HG03354 (cell line): ENCODE results near the gene GABRR1.
A peak's percentile ranks its signal among the peaks of the same experiment; 100 is the strongest.
"Not testable (repeated sequence)": the region's sequence is repeated elsewhere in the genome, so short reads cannot be mapped to it uniquely, and the experiment has no call there.

Source experiments
- ATAC-seq: cut with Tn5 transposase; IDR thresholded peaks from one replicate; pipeline ENCODE4 v1.9.1; 2021; ENCODE audit warnings: mild to moderate bottlenecking; ENCODE audit not compliant: unreplicated experiment, poor library complexity, severe bottlenecking

Gene GABRR1

DNA sequence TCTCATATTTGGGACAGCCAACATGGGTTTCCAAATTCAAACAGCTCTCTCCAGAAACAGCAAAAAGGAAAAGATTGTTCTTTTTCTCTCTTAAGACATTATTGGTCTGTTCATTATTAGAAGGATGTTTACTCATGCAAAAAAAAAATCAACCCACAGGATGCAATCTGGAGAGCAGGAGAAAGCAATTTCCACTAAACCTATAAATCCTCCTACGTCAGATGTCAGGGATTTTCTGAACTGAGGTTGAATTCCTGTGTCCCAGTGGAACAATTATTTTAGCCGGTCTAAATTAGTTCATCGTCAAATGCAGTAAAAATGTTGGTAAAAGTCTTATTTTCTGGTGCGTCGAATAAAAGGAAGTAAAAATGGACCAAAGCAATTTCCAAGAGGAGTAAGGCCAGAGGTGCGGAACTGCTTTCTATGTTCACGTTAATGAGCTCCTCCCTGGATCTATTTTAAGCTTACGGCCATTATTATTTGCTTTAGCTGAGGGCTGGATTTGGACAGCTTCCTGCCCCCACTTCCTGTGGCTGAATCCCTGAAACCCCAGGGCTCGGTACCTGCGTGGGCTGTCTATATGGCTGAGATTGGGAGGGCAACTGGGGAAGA, at the start of gene GABRR1:
Gene GABRR1 (minus strand): TSS at position 60 of the 612 bp plus-strand sequence. CDS start 36 bp downstream, at position 24.
- ATAC-seq = no peak

- ATAC-seq = no peak
Measured at GRCh38 chr6:89264296-89264695, 47.1 kb upstream of the GABRR1 start.

GRCh38 chr6:89260832-89261231, 43.7 kb upstream of the GABRR1 start:
- ATAC-seq = no peak

GRCh38 chr6:89260310-89260709, 43.2 kb upstream of the GABRR1 start:
- ATAC-seq = no peak

DNA sequence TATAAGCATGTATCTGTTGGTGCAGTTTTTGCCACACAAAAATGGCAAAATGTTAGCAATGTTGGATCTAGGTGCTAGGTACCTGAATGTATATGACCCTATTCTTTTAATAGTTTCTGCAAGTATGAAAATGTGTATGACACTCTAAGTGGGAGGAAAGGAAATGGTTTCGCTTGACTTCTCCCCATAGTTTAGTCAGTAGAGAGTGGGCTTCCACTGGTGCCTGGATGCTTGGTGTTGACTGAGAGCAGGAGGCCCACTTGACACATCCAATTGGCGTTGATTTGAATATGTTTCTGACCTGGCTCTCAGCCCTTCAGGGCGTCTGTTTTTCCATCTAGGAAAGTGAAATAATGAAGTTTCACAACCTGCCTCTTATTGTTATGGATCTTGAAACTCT, 41.8 kb upstream of the GABRR1 start:
- peak; percentile 50 for ATAC-seq

- no peak for ATAC-seq
Measured at GRCh38 chr6:89257781-89258180, 40.6 kb upstream of the GABRR1 start.

- no peak for ATAC-seq
Measured at GRCh38 chr6:89257346-89257745, 40.2 kb upstream of the GABRR1 start.

GRCh38 chr6:89255417-89255816, 38.3 kb upstream of the GABRR1 start:
- ATAC-seq = no peak

GRCh38 chr6:89254569-89254968, 37.4 kb upstream of the GABRR1 start:
- no peak for ATAC-seq

DNA sequence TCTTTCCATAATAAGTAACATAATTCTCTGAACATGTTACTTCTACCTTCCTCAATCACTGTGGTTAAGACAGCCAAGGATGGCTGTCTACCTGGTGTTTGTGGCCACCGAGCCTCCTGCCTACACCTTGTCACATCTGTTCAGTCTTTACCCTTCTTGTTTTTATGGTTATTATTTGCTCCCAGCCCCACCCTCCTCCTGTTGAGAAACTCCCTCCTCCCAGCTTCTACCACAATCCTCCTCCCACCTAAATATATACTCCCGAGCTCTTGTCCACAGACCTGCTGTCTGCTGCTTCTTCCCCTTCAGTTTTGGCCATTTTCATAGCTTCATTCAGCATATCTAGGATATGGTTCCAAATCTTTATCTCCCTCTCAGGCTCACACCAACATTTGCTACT, 35.7 kb upstream of the GABRR1 start:
- ATAC-seq = no peak

DNA sequence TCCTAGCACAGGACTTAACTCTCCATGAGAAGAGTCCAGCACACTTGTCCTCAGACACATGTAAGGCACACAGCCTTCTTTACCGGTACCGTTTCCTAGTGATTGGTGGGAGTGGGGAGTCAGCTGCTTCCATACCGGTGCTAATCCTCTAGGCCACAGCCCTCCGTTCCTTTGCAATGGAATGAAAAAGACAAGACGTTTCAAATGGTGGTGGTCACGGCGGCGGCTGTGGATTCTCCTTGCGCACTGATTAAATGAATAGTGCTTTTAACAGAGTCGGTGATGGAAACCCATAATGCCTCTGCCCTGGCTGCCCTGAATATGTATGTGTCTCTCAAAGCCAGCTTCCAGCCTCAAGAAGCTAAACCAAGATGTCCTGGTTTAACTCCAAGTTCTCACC, 34.8 kb upstream of the GABRR1 start:
- no peak for ATAC-seq

GRCh38 chr6:89251170-89251569, 34.0 kb upstream of the GABRR1 start:
- ATAC-seq = no peak

DNA sequence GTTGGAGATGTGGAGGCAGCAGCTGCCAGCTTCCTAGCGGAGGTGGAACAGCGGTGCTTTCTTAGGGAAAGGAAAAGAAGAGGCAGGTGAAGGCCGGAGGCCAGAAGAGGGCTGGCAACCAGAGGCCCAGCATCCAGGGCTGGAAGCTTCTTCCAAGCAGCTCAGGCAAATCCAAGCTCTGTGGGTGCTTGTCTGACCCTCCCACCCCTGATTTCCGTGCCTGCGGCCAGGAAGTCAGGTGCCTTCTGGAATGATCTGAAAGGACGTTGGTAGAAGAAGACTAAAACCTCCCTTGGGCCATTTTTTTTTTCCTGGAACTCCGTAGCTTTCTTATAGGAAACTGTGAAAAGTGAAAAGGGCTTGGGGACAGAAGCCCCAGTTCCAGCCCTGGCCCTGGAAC, 33.1 kb upstream of the GABRR1 start:
- ATAC-seq = no peak

- ATAC-seq = no peak
Measured at GRCh38 chr6:89244241-89244985, 27.3 kb upstream of the GABRR1 start.

GRCh38 chr6:89243331-89243629, 26.1 kb upstream of the GABRR1 start:
- no peak for ATAC-seq

- ATAC-seq = no peak
Measured at GRCh38 chr6:89242574-89243330, 25.6 kb upstream of the GABRR1 start.

- ATAC-seq = peak; percentile 62
Measured at GRCh38 chr6:89239338-89239737, 22.2 kb upstream of the GABRR1 start.

- no peak for ATAC-seq
Measured at GRCh38 chr6:89237158-89237557, 20.0 kb upstream of the GABRR1 start.

DNA sequence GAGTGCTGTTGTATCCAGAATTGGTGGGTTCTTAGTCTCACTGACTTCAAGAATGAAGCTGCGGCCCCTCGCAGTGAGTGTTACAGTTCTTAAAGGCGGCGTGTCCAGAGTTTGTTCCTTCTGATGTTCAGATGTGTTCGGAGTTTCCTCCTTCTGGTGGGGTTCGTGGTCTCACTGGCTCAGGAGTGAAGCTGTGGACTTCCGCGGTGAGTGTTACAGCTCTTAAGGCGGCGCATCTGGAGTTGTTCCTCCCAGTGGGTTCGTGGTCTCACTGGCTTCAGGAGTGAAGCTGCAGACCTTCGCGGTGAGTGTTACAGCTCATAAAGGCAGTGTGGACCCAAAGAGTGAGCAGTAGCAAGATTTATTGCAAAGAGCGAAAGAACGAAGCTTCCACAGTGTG, 16.4 kb upstream of the GABRR1 start:
- not testable (repeated sequence) for ATAC-seq

- no peak for ATAC-seq
Measured at GRCh38 chr6:89222712-89223039, 5.5 kb upstream of the GABRR1 start.
